Ramos (cell line): Measurements from ENCODE around the gene CEP112.

Experiments
- in situ Hi-C: fragments of 300-500 bp; cut with MboI; formaldehyde crosslinking; loops from one replicate; pipeline ENCODE4 v1.14.3; 2022; ENCODE audit warnings: low sequenced_read_pairs; ENCODE audit not compliant: unreplicated experiment

CEP112 gene

GRCh38 chr17:65902155-65902554 is 289.8 kb downstream of the CEP112 start:
- in situ Hi-C loops = no loop called here

GRCh38 chr17:65901394-65901793 is 290.5 kb downstream of the CEP112 start:
- in situ Hi-C loops = no loop called here

GRCh38 chr17:65900216-65900615 is 291.7 kb downstream of the CEP112 start:
- in situ Hi-C loops = no loop called here

- in situ Hi-C loops = no loop called here
Measured at GRCh38 chr17:65898651-65899050, 293.3 kb downstream of the CEP112 start.

GRCh38 chr17:65896889-65897288 is 295.0 kb downstream of the CEP112 start:
- in situ Hi-C loops = no loop called here

GRCh38 chr17:65895969-65896368 is 296.0 kb downstream of the CEP112 start:
- in situ Hi-C loops = no loop called here

GRCh38 chr17:65893692-65894279 is 298.1 kb downstream of the CEP112 start:
- in situ Hi-C loops = no loop called here

- in situ Hi-C loops = no loop called here
Measured at GRCh38 chr17:65892912-65893377, 299.0 kb downstream of the CEP112 start.

GRCh38 chr17:65891231-65891735 is 300.6 kb downstream of the CEP112 start:
- in situ Hi-C loops = no loop called here

- in situ Hi-C loops = no loop called here
Measured at GRCh38 chr17:65888649-65889048, 303.3 kb downstream of the CEP112 start.

- in situ Hi-C loops = no loop called here
Measured at GRCh38 chr17:65886315-65887245, 305.4 kb downstream of the CEP112 start.

GRCh38 chr17:65885541-65886312 is 306.2 kb downstream of the CEP112 start:
- in situ Hi-C loops = no loop called here

GRCh38 chr17:65876985-65877384 is 314.9 kb downstream of the CEP112 start:
- in situ Hi-C loops = no loop called here

GRCh38 chr17:65868881-65869280 is 323.1 kb downstream of the CEP112 start:
- in situ Hi-C loops = no loop called here

- in situ Hi-C loops = no loop called here
Measured at GRCh38 chr17:65867014-65867413, 324.9 kb downstream of the CEP112 start.

GRCh38 chr17:65865715-65866425 is 326.1 kb downstream of the CEP112 start:
- in situ Hi-C loops = no loop called here

GRCh38 chr17:65864394-65864793 is 327.5 kb downstream of the CEP112 start:
- in situ Hi-C loops = no loop called here

- in situ Hi-C loops = no loop called here
Measured at GRCh38 chr17:65857718-65858117, 334.2 kb downstream of the CEP112 start.

GRCh38 chr17:65856865-65857264 is 335.1 kb downstream of the CEP112 start:
- in situ Hi-C loops = no loop called here

GRCh38 chr17:65855675-65856074 is 336.3 kb downstream of the CEP112 start:
- in situ Hi-C loops = no loop called here
